Common myeloid progenitor, CD34-positive (primary cell): ENCODE results near the gene C2orf78.

Experiments used
- CTCF ChIA-PET: fragments of 350-600 bp; sonication (Branson Sonifier 250); formaldehyde crosslinking; loops from one replicate; lab custom pipeline; 2021; ENCODE audit warnings: antibody characterized with exemption; lab: Charles Lee
- POLR2A ChIA-PET: fragments of 350-600 bp; sonication (Branson Sonifier 250); formaldehyde crosslinking; loops from one replicate; lab custom pipeline; 2021; ENCODE audit warnings: antibody characterized with exemption; lab: Charles Lee
- DNase-seq, 3 donors: peaks; one replicate each; pipeline versions ENCODE4 v3.0.0 to v3.0.0-alpha.2; 2013
- H3K27ac ChIP-seq, 2 experiments: 1 replicate in 1 of 2; 2 replicates in 1 of 2; pipeline ENCODE4 v1.7.0; 2013; ENCODE audit warnings: inconsistent platforms in 2 of 2, low read length in 2 of 2, mild to moderate bottlenecking in 2 of 2, low read depth in 1 of 2, moderate library complexity in 1 of 2; ENCODE audit not compliant: severe bottlenecking in 2 of 2, insufficient read depth in 1 of 2, poor library complexity in 1 of 2
- H3K27me3 ChIP-seq, 5 experiments: replicated peaks in 2 of 5; 1 replicate in 3 of 5; 2 replicates in 2 of 5; pipeline versions ENCODE4 v1.6.1 to v1.7.0; 2013; ENCODE audit warnings: low read length in 4 of 5, mild to moderate bottlenecking in 2 of 5, moderate library complexity in 2 of 5, inconsistent platforms in 1 of 5; ENCODE audit not compliant: insufficient read depth in 5 of 5, control insufficient read depth in 4 of 5
- H3K36me3 ChIP-seq, 4 experiments: 1 replicate in 2 of 4; 2 replicates in 2 of 4; pipeline versions ENCODE4 v1.6.1 to v1.7.0; 2013; ENCODE audit warnings: low read length in 3 of 4, control low read depth in 1 of 4, mild to moderate bottlenecking in 1 of 4; ENCODE audit not compliant: control insufficient read depth in 4 of 4, insufficient read depth in 4 of 4
- H3K4me1 ChIP-seq, 4 experiments: 1 replicate in 3 of 4; 2 replicates in 1 of 4; pipeline versions ENCODE4 v1.6.1 to v1.7.1; 2013; ENCODE audit warnings: low read length in 3 of 4, mild to moderate bottlenecking in 3 of 4, control low read depth in 1 of 4, inconsistent platforms in 1 of 4, moderate library complexity in 1 of 4; ENCODE audit not compliant: control insufficient read depth in 4 of 4, insufficient read depth in 4 of 4; ENCODE audit errors: control extremely low read depth in 1 of 4
- H3K4me3 ChIP-seq, 7 experiments: 1 replicate in 4 of 7; 2 replicates in 3 of 7; pipeline versions ENCODE4 v1.5.1 to v1.7.0; 2013; ENCODE audit warnings: mild to moderate bottlenecking in 7 of 7, low read length in 6 of 7, moderate library complexity in 6 of 7, inconsistent platforms in 2 of 7, low read depth in 2 of 7, control low read depth in 1 of 7; ENCODE audit not compliant: insufficient read depth in 4 of 7, control insufficient read depth in 1 of 7; ENCODE audit errors: extremely low read depth in 1 of 7
- H3K9me3 ChIP-seq, 5 experiments: 1 replicate in 4 of 5; 2 replicates in 1 of 5; pipeline versions ENCODE4 v1.6.1 to v1.7.1; 2013; ENCODE audit warnings: low read length in 4 of 5, mild to moderate bottlenecking in 2 of 5, inconsistent platforms in 1 of 5, low read depth in 1 of 5, moderate library complexity in 1 of 5; ENCODE audit not compliant: control insufficient read depth in 4 of 5, insufficient read depth in 2 of 5; ENCODE audit errors: control extremely low read depth in 1 of 5
- WGBS: methylation state at CpG from one replicate; pipeline ENCODE4 v1.1.5; 2013; ENCODE audit not compliant: insufficient coverage; 5-methylcytosine and 5-hydroxymethylcytosine counted together

C2orf78 gene

GRCh38 chr2:73825408-73825807 is 41.4 kb downstream of the C2orf78 start:
- Histone ChIP-seq H3K36me3 (no peaks in the 10 kb centered on the region), H3K9me3 (no peaks in the 10 kb centered on the region), H3K27ac (no peak overlapping the region), H3K27me3 (no peaks in the 10 kb centered on the region), H3K4me3 (no peak overlapping the region), H3K4me1 (peaks cover 13 to 28% (median 18%) of the 10 kb centered on the region in 4 experiments)
- WGBS, result 98% methylated on average over 4 of the region's 4 CpGs
- POLR2A ChIA-PET, result no interaction called here
- CTCF ChIA-PET, result interaction anchor here (0.8 to 4.3 kb wide), 7 partner anchors 15 to 575 kb away, joined by 3 to 35 read pairs (median 10); no protein-coding TSS in a partner anchor
- no peak for DNase-seq

GRCh38 chr2:73827018-73827417 is 43.0 kb downstream of the C2orf78 start:
- CTCF ChIA-PET, result interaction anchor here (0.6 to 3.0 kb wide), 10 partner anchors 11 to 332 kb away, joined by 3 to 13 read pairs (median 4); partner anchors contain the start of gene BOLA3
- POLR2A ChIA-PET, result interaction anchor here (0.6 kb wide), 1 partner anchor 257 kb away, joined by 3 read pairs; no protein-coding TSS in a partner anchor
- H3K9me3 ChIP-seq, result no peaks in the 10 kb centered on the region
- peaks cover 0 to 9% (median 5%) of the 10 kb centered on the region in 4 experiments for H3K36me3 ChIP-seq
- no peak overlapping the region for H3K27ac ChIP-seq
- peak in 2 of 3 donors; percentile 59 to 62 for DNase-seq
- no peaks in the 10 kb centered on the region for H3K27me3 ChIP-seq
- WGBS, result no CpG with 5 or more reads among the region's 2 CpGs
- peaks cover 13 to 26% (median 19%) of the 10 kb centered on the region in 4 experiments for H3K4me1 ChIP-seq
- H3K4me3 ChIP-seq, result no peak overlapping the region

- Histone ChIP-seq H3K4me1 (peaks cover 13 to 29% (median 22%) of the 10 kb centered on the region in 4 experiments), H3K9me3 (no peaks in the 10 kb centered on the region), H3K27me3 (no peaks in the 10 kb centered on the region), H3K27ac (peak overlapping the region in 1 of 2 experiments; percentile 97), H3K36me3 (peaks cover under 1 to 15% (median 9%) of the 10 kb centered on the region in 4 experiments), H3K4me3 (peak overlapping the region in 6 of 7 experiments; percentile 90 to 98 (median 96))
- no peak for DNase-seq
- POLR2A ChIA-PET, result interaction anchor here (0.5 kb wide), 1 partner anchor 132 kb away, joined by 4 read pairs; no protein-coding TSS in a partner anchor
- CTCF ChIA-PET, result interaction anchor here (0.9 to 3.0 kb wide), 14 partner anchors 12 to 331 kb away, joined by 3 to 13 read pairs (median 4); partner anchors contain the start of genes BOLA3 and DUSP11
- WGBS, result 88% methylated on average over 8 of the region's 9 CpGs
Observed at GRCh38 chr2:73827660-73828388, 43.8 kb downstream of the C2orf78 start.

- Histone ChIP-seq H3K4me1 (peaks cover 13 to 31% (median 22%) of the 10 kb centered on the region in 4 experiments), H3K9me3 (no peaks in the 10 kb centered on the region), H3K27ac (peak overlapping the region; percentile 91 to 97), H3K4me3 (peak overlapping the region; percentile 89 to 98 (median 95)), H3K36me3 (peaks cover 2 to 21% (median 14%) of the 10 kb centered on the region in 4 experiments), H3K27me3 (no peaks in the 10 kb centered on the region)
- CTCF ChIA-PET, result interaction anchor here (0.6 to 3.0 kb wide), 11 partner anchors 13 to 660 kb away, joined by 3 to 13 read pairs (median 3); partner anchors contain the start of gene DUSP11
- POLR2A ChIA-PET, result interaction anchor here (0.5 to 0.7 kb wide), 2 partner anchors 133 to 398 kb away, joined by 3 to 4 read pairs; no protein-coding TSS in a partner anchor
- WGBS, result 50% methylated on average over 2 of the region's 4 CpGs
- DNase-seq, result peak in 1 of 3 donors; percentile 10
Observed at GRCh38 chr2:73828389-73828817, 44.4 kb downstream of the C2orf78 start.

- 0% methylated on average over 34 of the region's 48 CpGs for WGBS
- Histone ChIP-seq H3K36me3 (peaks cover 2 to 25% (median 18%) of the 10 kb centered on the region in 4 experiments), H3K27me3 (no peaks in the 10 kb centered on the region), H3K4me1 (peaks cover 13 to 31% (median 22%) of the 10 kb centered on the region in 4 experiments), H3K27ac (peak within 1 kb of the TSS; percentile 91 to 97), H3K4me3 (peak within 1 kb of the TSS; percentile 89 to 98 (median 95)), H3K9me3 (no peaks in the 10 kb centered on the region)
- ChIA-PET CTCF (interaction anchor here (0.6 to 3.0 kb wide), 9 partner anchors 15 to 660 kb away, joined by 3 to 13 read pairs (median 3); partner anchors contain the start of gene DUSP11), POLR2A (interaction anchor here (0.5 to 0.7 kb wide), 2 partner anchors 134 to 397 kb away, joined by 3 to 4 read pairs; no protein-coding TSS in a partner anchor)
- peak; percentile 97 to 99 (median 98) for DNase-seq
Observed at GRCh38 chr2:73828818-73829570, 45.0 kb downstream of the C2orf78 start, which contains the start of gene STAMBP. TSS of gene STAMBP (plus strand) at chr2:73828961. CDS start at chr2:73830857, 1,896 bp downstream.

- Histone ChIP-seq H3K27me3 (no peaks in the 10 kb centered on the region), H3K4me1 (peaks cover 13 to 31% (median 22%) of the 10 kb centered on the region in 4 experiments), H3K36me3 (peaks cover 2 to 35% (median 28%) of the 10 kb centered on the region in 4 experiments), H3K9me3 (no peaks in the 10 kb centered on the region), H3K4me3 (no peak overlapping the region), H3K27ac (no peak overlapping the region)
- WGBS, result 98% methylated on average over 8 of the region's 11 CpGs
- CTCF ChIA-PET, result interaction anchor here (4.5 kb wide), 1 partner anchor 14 kb away, joined by 23 read pairs; no protein-coding TSS in a partner anchor
- POLR2A ChIA-PET, result no interaction called here
- DNase-seq, result peak in 1 of 3 donors; percentile 12
Observed at GRCh38 chr2:73830871-73831401, 47.0 kb downstream of the C2orf78 start.
